Activated CD4-positive, alpha-beta T cell treated with anti-CD3 and anti-CD28 coated beads, Interleukin-2, amount 50 U/mL, for 24 hours (primary cell): ENCODE data around the gene ZMIZ2.
"Not testable (repeated sequence)": the region's sequence is repeated elsewhere in the genome, so short reads cannot be mapped to it uniquely, and the experiment has no call there.

ENCODE experiments used
- DNase-seq, 2 donors: peaks; one replicate each; pipeline ENCODE4 v3.0.0-alpha.2; 2020; ENCODE audit warnings: low read depth in 1 of 2, low spot score in 1 of 2

Gene ZMIZ2

GRCh38 chr7:44769776-44770294 lies 21.2 kb downstream of the ZMIZ2 start:
- no peak for DNase-seq

GRCh38 chr7:44771358-44771757 lies 22.7 kb downstream of the ZMIZ2 start:
- no peak for DNase-seq

GRCh38 chr7:44772440-44772839 lies 23.8 kb downstream of the ZMIZ2 start:
- DNase-seq, result no peak

GRCh38 chr7:44772867-44773266 lies 24.2 kb downstream of the ZMIZ2 start:
- no peak for DNase-seq

- DNase-seq, result not testable (repeated sequence)
These were observed 25.8 kb downstream of the ZMIZ2 start for GRCh38 chr7:44774486-44774885.

- DNase-seq, result no peak
These were observed 26.9 kb downstream of the ZMIZ2 start for GRCh38 chr7:44775383-44776107.

- DNase-seq, result no peak
These were observed 27.6 kb downstream of the ZMIZ2 start for GRCh38 chr7:44776211-44776610.

GRCh38 chr7:44782460-44782859 lies 33.8 kb downstream of the ZMIZ2 start:
- DNase-seq, result no peak

GRCh38 chr7:44783407-44783806 lies 34.8 kb downstream of the ZMIZ2 start:
- no peak for DNase-seq

GRCh38 chr7:44784364-44784763 lies 35.7 kb downstream of the ZMIZ2 start:
- DNase-seq, result no peak

GRCh38 chr7:44785218-44785617 lies 36.6 kb downstream of the ZMIZ2 start:
- DNase-seq, result not testable (repeated sequence)

- DNase-seq, result no peak
These were observed 38.4 kb downstream of the ZMIZ2 start for GRCh38 chr7:44787041-44787440.

- no peak for DNase-seq
These were observed 39.1 kb downstream of the ZMIZ2 start for GRCh38 chr7:44787762-44788161.

GRCh38 chr7:44789990-44790389 lies 41.3 kb downstream of the ZMIZ2 start:
- no peak for DNase-seq

GRCh38 chr7:44791278-44792219 lies 42.9 kb downstream of the ZMIZ2 start:
- DNase-seq, result no peak

- DNase-seq, result no peak
These were observed 45.3 kb downstream of the ZMIZ2 start for GRCh38 chr7:44793919-44794318.

GRCh38 chr7:44794331-44794730 lies 45.7 kb downstream of the ZMIZ2 start:
- no peak for DNase-seq

- DNase-seq, result no peak
These were observed 47.4 kb downstream of the ZMIZ2 start for GRCh38 chr7:44796034-44796503.

- DNase-seq, result peak; percentile 94 to 98
These were observed 48.1 kb downstream of the ZMIZ2 start, which contains the start of gene PPIA for GRCh38 chr7:44796504-44797328. Gene PPIA, plus strand, starts transcription at chr7:44796681. Its CDS starts 44 bp downstream, at chr7:44796725.

- DNase-seq, result peak; percentile 64 to 80
These were observed 48.9 kb downstream of the ZMIZ2 start for GRCh38 chr7:44797329-44798258.
